Measurements from ENCODE around the gene DROSHA. TPM values are rescaled to one million over a fixed set of nuclear protein-coding genes. Genes with fewer than 3 reads are reported as not detected.

DROSHA gene
- total RNA-seq, 1 experiment from 2014 or later, result 162 TPM

DNA sequence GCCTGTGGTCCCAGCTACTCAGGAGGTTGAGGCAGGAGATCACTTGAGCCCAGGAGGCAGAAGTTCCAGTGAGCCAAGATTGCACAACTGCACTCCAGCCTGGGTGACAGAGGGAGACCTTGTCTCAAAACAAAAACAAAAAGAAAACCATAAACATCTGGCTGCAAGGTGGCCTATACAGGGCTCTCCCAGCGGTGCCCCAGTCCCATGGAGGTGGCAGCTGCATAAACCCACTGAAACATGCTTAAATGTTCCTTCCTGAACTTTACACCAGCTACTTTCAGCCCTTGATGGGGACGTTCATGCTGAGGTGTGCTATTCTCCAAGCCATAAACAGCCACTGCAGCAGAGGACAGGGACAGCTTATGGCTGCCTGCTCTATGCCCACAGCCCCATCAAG lies 35.6 kb downstream of the DROSHA start:
- intact Hi-C loops (cut with micrococcal nuclease; ENCODE audit: unreplicated experiment), result no loop called here
- BruUV-seq (replicated peaks), result no TSS peak
- H3K36me3 ChIP-seq (ENCODE audit: low read depth), result peaks cover 53% of the 10 kb centered on the region

DNA sequence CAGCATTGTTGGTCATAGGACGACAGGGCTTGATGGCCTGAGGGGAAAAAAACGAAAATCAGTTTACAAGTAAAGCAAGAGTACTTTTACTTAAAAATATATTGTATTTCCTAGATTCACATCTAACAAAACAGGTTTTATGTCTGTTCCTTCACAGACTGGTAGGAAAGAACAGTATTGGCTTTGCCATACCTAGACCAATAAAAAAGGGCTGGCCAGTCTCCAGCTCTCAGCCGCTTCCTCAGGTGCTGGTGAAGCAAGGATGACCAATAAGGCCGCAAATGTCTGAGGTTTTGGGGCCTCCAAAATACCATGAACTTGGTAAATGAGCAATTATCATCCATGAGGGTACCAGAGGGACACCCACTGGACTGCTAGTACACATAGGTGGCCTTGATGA lies 36.6 kb downstream of the DROSHA start:
- DNase-seq, result no peak
- no peak overlapping the region for H3K27ac ChIP-seq
- H3K36me3 ChIP-seq (ENCODE audit: low read depth), result peaks cover 50% of the 10 kb centered on the region
- H4K20me1 ChIP-seq (ENCODE audit: insufficient read depth), result 0 out of 2 replicates have a peak, but pooled peaks cover 4% of the 10 kb centered on the region
- intact Hi-C loops (cut with micrococcal nuclease; ENCODE audit: unreplicated experiment), result no loop called here
- H3K4me1 ChIP-seq (replicated peaks; ENCODE audit: insufficient read depth), result no peaks in the 10 kb centered on the region
- no peak overlapping the region for H3K4me2 ChIP-seq
- no peaks in the 10 kb centered on the region for H3K9me3 ChIP-seq (ENCODE audit: insufficient read depth, low read depth)
- no peaks in the 10 kb centered on the region for H3K27me3 ChIP-seq (ENCODE audit: insufficient read depth, low read depth)
- no TSS peak for BruUV-seq (replicated peaks)
- ChIA-PET CTCF (no interaction called here), POLR2A (ENCODE audit: unreplicated experiment) (no interaction called here)
- H2AFZ ChIP-seq, result no peak overlapping the region
- TF ChIP-seq, protein P1, sequence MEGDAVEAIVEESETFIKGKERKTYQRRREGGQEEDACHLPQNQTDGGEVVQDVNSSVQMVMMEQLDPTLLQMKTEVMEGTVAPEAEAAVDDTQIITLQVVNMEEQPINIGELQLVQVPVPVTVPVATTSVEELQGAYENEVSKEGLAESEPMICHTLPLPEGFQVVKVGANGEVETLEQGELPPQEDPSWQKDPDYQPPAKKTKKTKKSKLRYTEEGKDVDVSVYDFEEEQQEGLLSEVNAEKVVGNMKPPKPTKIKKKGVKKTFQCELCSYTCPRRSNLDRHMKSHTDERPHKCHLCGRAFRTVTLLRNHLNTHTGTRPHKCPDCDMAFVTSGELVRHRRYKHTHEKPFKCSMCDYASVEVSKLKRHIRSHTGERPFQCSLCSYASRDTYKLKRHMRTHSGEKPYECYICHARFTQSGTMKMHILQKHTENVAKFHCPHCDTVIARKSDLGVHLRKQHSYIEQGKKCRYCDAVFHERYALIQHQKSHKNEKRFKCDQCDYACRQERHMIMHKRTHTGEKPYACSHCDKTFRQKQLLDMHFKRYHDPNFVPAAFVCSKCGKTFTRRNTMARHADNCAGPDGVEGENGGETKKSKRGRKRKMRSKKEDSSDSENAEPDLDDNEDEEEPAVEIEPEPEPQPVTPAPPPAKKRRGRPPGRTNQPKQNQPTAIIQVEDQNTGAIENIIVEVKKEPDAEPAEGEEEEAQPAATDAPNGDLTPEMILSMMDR (conservative IDR thresholded peaks at IDR 0.05), result no peak
- TF ChIP-seq EZH2 (IDR thresholded peaks at IDR 0.05; ENCODE audit: low read depth), result no peak
- H3K4me3 ChIP-seq, result no peak overlapping the region
- H3K9me2 ChIP-seq (ENCODE audit: insufficient read depth), result no peaks in the 10 kb centered on the region
- H3K79me2 ChIP-seq (ENCODE audit: low read depth), result no peaks in the 10 kb centered on the region
- H3F3A ChIP-seq (ENCODE audit: insufficient read depth, low read depth), result peaks cover 4% of the 10 kb centered on the region; the same call in 1 of the 2 replicates

More for the DNA sequence above, 35.6 kb downstream of the DROSHA start:
- Histone ChIP-seq H2AFZ (no peak overlapping the region), H4K20me1 (ENCODE audit: insufficient read depth) (0 out of 2 replicates have a peak, but pooled peaks cover 4% of the 10 kb centered on the region), H3K4me2 (no peak overlapping the region), H3K4me1 (replicated peaks; ENCODE audit: insufficient read depth) (no peaks in the 10 kb centered on the region), H3K27ac (no peak overlapping the region), H3K9me2 (ENCODE audit: insufficient read depth) (no peaks in the 10 kb centered on the region), H3K4me3 (no peak overlapping the region), H3K9me3 (ENCODE audit: insufficient read depth, low read depth) (no peaks in the 10 kb centered on the region), H3K27me3 (ENCODE audit: insufficient read depth, low read depth) (no peaks in the 10 kb centered on the region), H3F3A (ENCODE audit: insufficient read depth, low read depth) (peaks cover 4% of the 10 kb centered on the region; the same call in 1 of the 2 replicates), H3K79me2 (ENCODE audit: low read depth) (no peaks in the 10 kb centered on the region)
- TF ChIP-seq EZH2 (IDR thresholded peaks at IDR 0.05; ENCODE audit: low read depth), result no peak
- TF ChIP-seq, protein P1 (conservative IDR thresholded peaks at IDR 0.05), result no peak
- no peak for DNase-seq
- POLR2A ChIA-PET (ENCODE audit: unreplicated experiment), result no interaction called here
- CTCF ChIA-PET, result no interaction called here

DNA sequence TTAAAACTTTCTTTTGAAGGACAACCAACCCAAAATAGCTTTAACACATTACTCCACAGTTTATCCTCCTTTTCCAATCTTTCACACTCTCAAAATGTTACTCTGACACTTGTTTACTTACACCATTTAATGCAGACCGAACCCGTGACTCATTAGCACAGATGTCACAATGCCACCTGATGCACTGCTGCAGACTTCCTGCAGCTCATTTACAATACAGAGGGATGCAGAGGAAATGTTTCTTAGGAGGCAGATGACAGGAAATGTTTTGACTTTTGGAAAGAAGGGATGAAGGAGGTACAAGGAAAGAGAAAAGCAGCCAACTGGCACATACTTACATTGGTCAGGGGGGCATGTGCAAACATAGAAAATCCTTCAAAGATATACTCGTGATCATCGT lies 39.0 kb downstream of the DROSHA start:
- ChIA-PET CTCF (no interaction called here), POLR2A (ENCODE audit: unreplicated experiment) (no interaction called here)
- Histone ChIP-seq H3K36me3 (ENCODE audit: low read depth) (peaks cover 39% of the 10 kb centered on the region), H3K4me2 (no peak overlapping the region), H4K20me1 (ENCODE audit: insufficient read depth) (no peaks in the 10 kb centered on the region), H3K4me1 (replicated peaks; ENCODE audit: insufficient read depth) (no peaks in the 10 kb centered on the region), H3K27me3 (ENCODE audit: insufficient read depth, low read depth) (no peaks in the 10 kb centered on the region), H3K4me3 (no peak overlapping the region), H3K27ac (no peak overlapping the region), H3K79me2 (ENCODE audit: low read depth) (no peaks in the 10 kb centered on the region), H3K9me2 (ENCODE audit: insufficient read depth) (no peaks in the 10 kb centered on the region), H3K9me3 (ENCODE audit: insufficient read depth, low read depth) (no peaks in the 10 kb centered on the region), H3F3A (ENCODE audit: insufficient read depth, low read depth) (peaks cover 4% of the 10 kb centered on the region; the same call in 1 of the 2 replicates), H2AFZ (no peak overlapping the region)
- peak in 1 of 2 experiments; percentile 28 for DNase-seq
- BruUV-seq (replicated peaks), result no TSS peak
- TF ChIP-seq, protein P1 (conservative IDR thresholded peaks at IDR 0.05), result no peak
- TF ChIP-seq EZH2 (IDR thresholded peaks at IDR 0.05; ENCODE audit: low read depth), result no peak
- intact Hi-C loops (cut with micrococcal nuclease; ENCODE audit: unreplicated experiment), result no loop called here
